ENCODE measurements around the gene PARP3. TPM values are rescaled to one million over a fixed set of nuclear protein-coding genes. Genes with fewer than 3 reads are reported as not detected.

Gene PARP3
- total RNA-seq, 1 experiment from 2014 or later = 17.5 TPM

DNA sequence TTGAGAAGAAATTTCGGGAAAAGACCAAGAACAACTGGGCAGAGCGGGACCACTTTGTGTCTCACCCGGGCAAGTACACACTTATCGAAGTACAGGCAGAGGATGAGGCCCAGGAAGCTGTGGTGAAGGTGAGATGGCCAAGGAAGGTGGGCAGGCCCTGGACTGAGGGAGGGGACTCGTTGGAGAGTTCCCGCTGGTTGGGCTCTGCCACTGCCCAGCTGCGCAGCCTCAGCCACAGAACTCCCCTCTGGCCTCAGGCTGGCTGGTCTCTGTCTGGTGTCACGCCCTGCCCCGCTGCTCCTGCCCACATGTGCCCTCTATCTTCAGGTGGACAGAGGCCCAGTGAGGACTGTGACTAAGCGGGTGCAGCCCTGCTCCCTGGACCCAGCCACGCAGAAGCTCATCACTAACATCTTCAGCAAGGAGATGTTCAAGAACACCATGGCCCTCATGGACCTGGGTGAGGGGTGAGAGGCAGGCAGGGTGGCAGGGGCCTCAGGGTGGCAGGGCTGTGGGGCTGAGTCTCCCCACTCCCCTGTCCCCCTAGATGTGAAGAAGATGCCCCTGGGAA lies 2.4 kb downstream of the PARP3 start (continued):
- TF ChIP-seq, protein P1, sequence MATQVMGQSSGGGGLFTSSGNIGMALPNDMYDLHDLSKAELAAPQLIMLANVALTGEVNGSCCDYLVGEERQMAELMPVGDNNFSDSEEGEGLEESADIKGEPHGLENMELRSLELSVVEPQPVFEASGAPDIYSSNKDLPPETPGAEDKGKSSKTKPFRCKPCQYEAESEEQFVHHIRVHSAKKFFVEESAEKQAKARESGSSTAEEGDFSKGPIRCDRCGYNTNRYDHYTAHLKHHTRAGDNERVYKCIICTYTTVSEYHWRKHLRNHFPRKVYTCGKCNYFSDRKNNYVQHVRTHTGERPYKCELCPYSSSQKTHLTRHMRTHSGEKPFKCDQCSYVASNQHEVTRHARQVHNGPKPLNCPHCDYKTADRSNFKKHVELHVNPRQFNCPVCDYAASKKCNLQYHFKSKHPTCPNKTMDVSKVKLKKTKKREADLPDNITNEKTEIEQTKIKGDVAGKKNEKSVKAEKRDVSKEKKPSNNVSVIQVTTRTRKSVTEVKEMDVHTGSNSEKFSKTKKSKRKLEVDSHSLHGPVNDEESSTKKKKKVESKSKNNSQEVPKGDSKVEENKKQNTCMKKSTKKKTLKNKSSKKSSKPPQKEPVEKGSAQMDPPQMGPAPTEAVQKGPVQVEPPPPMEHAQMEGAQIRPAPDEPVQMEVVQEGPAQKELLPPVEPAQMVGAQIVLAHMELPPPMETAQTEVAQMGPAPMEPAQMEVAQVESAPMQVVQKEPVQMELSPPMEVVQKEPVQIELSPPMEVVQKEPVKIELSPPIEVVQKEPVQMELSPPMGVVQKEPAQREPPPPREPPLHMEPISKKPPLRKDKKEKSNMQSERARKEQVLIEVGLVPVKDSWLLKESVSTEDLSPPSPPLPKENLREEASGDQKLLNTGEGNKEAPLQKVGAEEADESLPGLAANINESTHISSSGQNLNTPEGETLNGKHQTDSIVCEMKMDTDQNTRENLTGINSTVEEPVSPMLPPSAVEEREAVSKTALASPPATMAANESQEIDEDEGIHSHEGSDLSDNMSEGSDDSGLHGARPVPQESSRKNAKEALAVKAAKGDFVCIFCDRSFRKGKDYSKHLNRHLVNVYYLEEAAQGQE (IDR thresholded peaks at IDR 0.05; ENCODE audit: low read depth) = no peak
- TF ChIP-seq ZFX (IDR thresholded peaks at IDR 0.05) (no peak), FOSL1 (IDR thresholded peaks at IDR 0.05; ENCODE audit: low read depth) (no peak), ELF1 (IDR thresholded peaks at IDR 0.05; ENCODE audit: borderline replicate concordance, low read depth) (no peak), SIN3A (IDR thresholded peaks at IDR 0.05; ENCODE audit: low read depth) (no peak), EGR1 (IDR thresholded peaks at IDR 0.05; ENCODE audit: low read depth) (no peak)
- TF ChIP-seq, protein P2, sequence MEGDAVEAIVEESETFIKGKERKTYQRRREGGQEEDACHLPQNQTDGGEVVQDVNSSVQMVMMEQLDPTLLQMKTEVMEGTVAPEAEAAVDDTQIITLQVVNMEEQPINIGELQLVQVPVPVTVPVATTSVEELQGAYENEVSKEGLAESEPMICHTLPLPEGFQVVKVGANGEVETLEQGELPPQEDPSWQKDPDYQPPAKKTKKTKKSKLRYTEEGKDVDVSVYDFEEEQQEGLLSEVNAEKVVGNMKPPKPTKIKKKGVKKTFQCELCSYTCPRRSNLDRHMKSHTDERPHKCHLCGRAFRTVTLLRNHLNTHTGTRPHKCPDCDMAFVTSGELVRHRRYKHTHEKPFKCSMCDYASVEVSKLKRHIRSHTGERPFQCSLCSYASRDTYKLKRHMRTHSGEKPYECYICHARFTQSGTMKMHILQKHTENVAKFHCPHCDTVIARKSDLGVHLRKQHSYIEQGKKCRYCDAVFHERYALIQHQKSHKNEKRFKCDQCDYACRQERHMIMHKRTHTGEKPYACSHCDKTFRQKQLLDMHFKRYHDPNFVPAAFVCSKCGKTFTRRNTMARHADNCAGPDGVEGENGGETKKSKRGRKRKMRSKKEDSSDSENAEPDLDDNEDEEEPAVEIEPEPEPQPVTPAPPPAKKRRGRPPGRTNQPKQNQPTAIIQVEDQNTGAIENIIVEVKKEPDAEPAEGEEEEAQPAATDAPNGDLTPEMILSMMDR (IDR thresholded peaks at IDR 0.05 in 2 of 3, conservative IDR thresholded peaks at IDR 0.05 in 1 of 3; ENCODE audit: borderline replicate concordance in 1 of 3, insufficient read depth in 1 of 3, low read depth in 2 of 3, low read length in 2 of 3) = no peak
